ENCODE data around the gene XRN1. TPM values are rescaled to one million over a fixed set of nuclear protein-coding genes. Genes with fewer than 3 reads are reported as not detected.
A peak's percentile ranks its signal among the peaks of the same experiment; 100 is the strongest.
"Not testable (repeated sequence)": the region's sequence is repeated elsewhere in the genome, so short reads cannot be mapped to it uniquely, and the experiment has no call there.

XRN1 gene
- polyA plus RNA-seq, 6 donors from 2014 or later = 42.0 to 72.6 (median 65.9) TPM

DNA sequence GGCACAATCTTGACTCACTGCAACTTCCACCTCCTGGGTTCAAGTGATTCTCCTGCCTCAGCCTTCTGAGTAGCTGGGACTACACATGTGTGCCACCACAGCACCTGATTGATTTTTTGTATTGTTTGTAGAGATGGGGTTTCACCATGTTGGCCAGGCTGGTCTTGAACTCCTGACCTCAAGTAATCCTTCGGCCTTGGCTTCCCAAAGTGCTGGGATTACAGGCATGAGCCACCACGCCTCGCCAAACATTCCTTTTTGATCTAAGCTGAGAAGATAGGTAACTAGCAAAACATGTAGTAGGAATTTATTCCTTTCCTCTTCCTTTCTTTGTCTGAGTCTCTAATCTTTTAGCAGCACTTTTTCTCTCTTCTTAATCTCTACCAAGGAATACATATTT, 95.1 kb downstream of the XRN1 start:
- DNase-seq; H3K27ac Mint-ChIP-seq; H3K4me3 Mint-ChIP-seq; H3K27me3 Mint-ChIP-seq; H3K9me3 Mint-ChIP-seq; ATAC-seq (ENCODE audit: low read depth in 2 of 2); H3K4me1 Mint-ChIP-seq: not testable (repeated sequence)
- peaks cover 33 to 44% of the 10 kb centered on the region in 2 donors for H3K36me3 Mint-ChIP-seq

- no peak for ATAC-seq (ENCODE audit: low read depth in 2 of 2)
- H3K27ac Mint-ChIP-seq = peak overlapping the region in 2 of 6 donors; percentile 12 to 67
These were observed 99.4 kb downstream of the XRN1 start for GRCh38 chr3:142348460-142348859.

DNA sequence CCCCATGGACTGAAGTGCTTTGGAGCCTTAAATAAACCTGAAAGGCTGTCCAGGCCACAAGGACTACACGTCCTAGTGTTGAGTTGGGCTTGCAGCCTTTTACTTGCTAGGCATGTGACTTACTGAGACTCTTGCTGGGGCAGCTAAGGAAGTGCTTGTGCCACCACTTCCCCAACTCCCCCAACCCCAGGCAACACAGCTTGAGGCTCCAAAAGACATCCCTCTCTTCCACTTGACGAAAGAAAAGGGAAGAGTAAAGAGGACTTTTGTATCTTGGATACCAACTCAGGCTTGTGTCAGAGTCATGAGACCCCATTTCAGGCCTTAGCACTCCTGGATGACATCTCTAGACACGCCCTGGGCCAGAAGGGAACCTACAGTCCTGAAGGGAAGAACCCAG, 109.8 kb downstream of the XRN1 start:
- H3K4me3 Mint-ChIP-seq = no peak overlapping the region
- DNase-seq (no peak), ATAC-seq (ENCODE audit: low read depth in 2 of 2) (no peak)
- H3K27me3 Mint-ChIP-seq = no peaks in the 10 kb centered on the region
- H3K36me3 Mint-ChIP-seq = peaks cover 39 to 60% of the 10 kb centered on the region in 2 donors
- H3K4me1 Mint-ChIP-seq = no peaks in the 10 kb centered on the region
- H3K27ac Mint-ChIP-seq = no peak overlapping the region
- peaks cover 6 to 30% (median 16%) of the 10 kb centered on the region in 7 donors for H3K9me3 Mint-ChIP-seq

More at GRCh38 chr3:142348460-142348859, 99.4 kb downstream of the XRN1 start:
- no peaks in the 10 kb centered on the region for H3K4me1 Mint-ChIP-seq
- no peak overlapping the region for H3K4me3 Mint-ChIP-seq
- H3K36me3 Mint-ChIP-seq = peaks cover 16 to 33% of the 10 kb centered on the region in 2 donors
- DNase-seq = no peak
- H3K27me3 Mint-ChIP-seq = no peaks in the 10 kb centered on the region
- H3K9me3 Mint-ChIP-seq = peaks cover 0 to 4% (median 0%) of the 10 kb centered on the region in 7 donors

GRCh38 chr3:142332390-142332789, 115.4 kb downstream of the XRN1 start:
- no peak for ATAC-seq (ENCODE audit: low read depth in 2 of 2)
- Mint-ChIP-seq H3K27me3 (no peaks in the 10 kb centered on the region), H3K36me3 (peaks cover 16 to 18% of the 10 kb centered on the region in 2 donors), H3K9me3 (no peaks in the 10 kb centered on the region), H3K27ac (no peak overlapping the region), H3K4me1 (no peaks in the 10 kb centered on the region), H3K4me3 (no peak overlapping the region)
- DNase-seq = no peak

DNA sequence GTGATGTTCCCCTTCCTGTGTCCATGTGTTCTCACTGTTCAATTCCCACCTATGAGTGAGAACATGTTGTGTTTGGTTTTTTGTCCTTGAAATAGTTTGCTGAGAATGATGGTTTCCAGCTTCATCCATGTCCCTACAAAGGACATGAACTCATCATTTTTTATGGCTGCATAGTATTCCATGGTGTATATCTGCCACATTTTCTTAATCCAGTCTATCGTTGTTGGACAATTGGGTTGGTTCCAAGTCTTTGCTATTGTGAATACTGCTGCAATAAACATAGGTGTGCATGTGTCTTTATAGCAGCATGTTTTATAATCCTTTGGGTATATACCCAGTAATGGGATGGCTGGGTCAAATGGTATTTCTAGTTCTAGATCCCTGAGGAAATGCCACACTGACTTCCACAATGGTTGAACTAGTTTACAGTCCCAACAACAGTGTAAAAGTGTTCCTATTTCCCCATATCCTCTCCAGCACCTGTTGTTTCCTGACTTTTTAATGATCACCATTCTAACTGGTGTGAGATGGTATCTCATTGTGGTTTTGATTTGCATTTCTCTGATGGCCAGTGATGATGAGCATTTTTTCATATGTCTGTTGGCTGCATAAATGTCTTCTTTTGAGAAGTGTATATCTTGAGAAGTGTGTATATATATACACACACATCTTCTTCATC, 123.4 kb downstream of the XRN1 start:
- Mint-ChIP-seq H3K9me3 (peaks cover 0 to 13% (median 4%) of the 10 kb centered on the region in 7 donors), H3K36me3 (peaks cover 26 to 32% of the 10 kb centered on the region in 2 donors)
- DNase-seq; H3K4me1 Mint-ChIP-seq; ATAC-seq (ENCODE audit: low read depth in 2 of 2); H3K4me3 Mint-ChIP-seq; H3K27ac Mint-ChIP-seq; H3K27me3 Mint-ChIP-seq: not testable (repeated sequence)

GRCh38 chr3:142319912-142320311, 127.9 kb downstream of the XRN1 start:
- DNase-seq (no peak), ATAC-seq (ENCODE audit: low read depth in 2 of 2) (no peak)
- Mint-ChIP-seq H3K27ac (peak overlapping the region in 1 of 6 donors; percentile 24), H3K4me1 (no peaks in the 10 kb centered on the region), H3K4me3 (no peak overlapping the region), H3K36me3 (peaks cover 13% of the 10 kb centered on the region in 2 donors), H3K27me3 (no peaks in the 10 kb centered on the region), H3K9me3 (peaks cover 0 to 6% (median 0%) of the 10 kb centered on the region in 7 donors)

GRCh38 chr3:142319094-142319493, 128.7 kb downstream of the XRN1 start:
- Mint-ChIP-seq H3K27me3 (no peaks in the 10 kb centered on the region), H3K4me1 (no peaks in the 10 kb centered on the region), H3K27ac (no peak overlapping the region), H3K9me3 (no peaks in the 10 kb centered on the region), H3K4me3 (no peak overlapping the region), H3K36me3 (peaks cover 9 to 10% of the 10 kb centered on the region in 2 donors)
- ATAC-seq (ENCODE audit: low read depth in 2 of 2) (no peak), DNase-seq (no peak)

- H3K9me3 Mint-ChIP-seq = no peaks in the 10 kb centered on the region
- H3K4me1 Mint-ChIP-seq = no peaks in the 10 kb centered on the region
- ATAC-seq (ENCODE audit: low read depth in 2 of 2) (no peak), DNase-seq (no peak)
- H3K27me3 Mint-ChIP-seq = no peaks in the 10 kb centered on the region
- no peak overlapping the region for H3K4me3 Mint-ChIP-seq
- no peak overlapping the region for H3K27ac Mint-ChIP-seq
- peaks cover 10 to 15% of the 10 kb centered on the region in 2 donors for H3K36me3 Mint-ChIP-seq
These were observed 129.5 kb downstream of the XRN1 start for GRCh38 chr3:142318331-142318730.

- Mint-ChIP-seq H3K36me3 (peaks cover 10 to 24% of the 10 kb centered on the region in 2 donors), H3K27ac (peak overlapping the region in 1 of 6 donors; percentile 12)
- not testable (repeated sequence) for H3K27me3 Mint-ChIP-seq; H3K4me3 Mint-ChIP-seq; H3K4me1 Mint-ChIP-seq; ATAC-seq (ENCODE audit: low read depth in 2 of 2); H3K9me3 Mint-ChIP-seq; DNase-seq
These were observed 131.9 kb downstream of the XRN1 start for GRCh38 chr3:142315978-142316388.

- peaks cover 10 to 24% of the 10 kb centered on the region in 2 donors for H3K36me3 Mint-ChIP-seq
- DNase-seq (no peak), ATAC-seq (ENCODE audit: low read depth in 2 of 2) (no peak)
- H3K9me3 Mint-ChIP-seq = no peaks in the 10 kb centered on the region
- no peak overlapping the region for H3K27ac Mint-ChIP-seq
- H3K4me3 Mint-ChIP-seq = no peak overlapping the region
- no peaks in the 10 kb centered on the region for H3K27me3 Mint-ChIP-seq
- no peaks in the 10 kb centered on the region for H3K4me1 Mint-ChIP-seq
These were observed 132.8 kb downstream of the XRN1 start for GRCh38 chr3:142315083-142315482.

DNA sequence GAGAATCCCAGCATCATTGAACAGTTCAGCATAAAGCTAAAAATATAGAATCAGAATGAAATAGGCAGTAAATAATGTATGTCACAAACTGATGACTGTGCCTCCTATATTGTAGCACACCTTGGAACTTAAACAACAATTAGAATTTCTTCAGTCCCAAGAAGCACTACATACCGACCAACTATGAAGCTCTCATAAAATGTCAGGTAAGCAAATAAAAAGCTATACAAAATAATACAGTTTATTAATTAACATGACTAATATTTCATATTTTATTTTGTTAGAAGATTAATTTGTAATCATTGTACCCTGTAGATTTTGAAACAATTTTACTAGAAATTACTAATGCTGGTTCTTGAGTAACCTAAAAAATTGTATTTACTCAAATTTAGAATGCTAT, 137.4 kb downstream of the XRN1 start:
- ATAC-seq (ENCODE audit: low read depth in 2 of 2) (no peak), DNase-seq (no peak)
- Mint-ChIP-seq H3K27ac (no peak overlapping the region), H3K27me3 (no peaks in the 10 kb centered on the region), H3K36me3 (peaks cover 9 to 31% of the 10 kb centered on the region in 2 donors), H3K4me1 (no peaks in the 10 kb centered on the region), H3K9me3 (peaks cover 0 to 6% (median 2%) of the 10 kb centered on the region in 7 donors), H3K4me3 (no peak overlapping the region)

DNA sequence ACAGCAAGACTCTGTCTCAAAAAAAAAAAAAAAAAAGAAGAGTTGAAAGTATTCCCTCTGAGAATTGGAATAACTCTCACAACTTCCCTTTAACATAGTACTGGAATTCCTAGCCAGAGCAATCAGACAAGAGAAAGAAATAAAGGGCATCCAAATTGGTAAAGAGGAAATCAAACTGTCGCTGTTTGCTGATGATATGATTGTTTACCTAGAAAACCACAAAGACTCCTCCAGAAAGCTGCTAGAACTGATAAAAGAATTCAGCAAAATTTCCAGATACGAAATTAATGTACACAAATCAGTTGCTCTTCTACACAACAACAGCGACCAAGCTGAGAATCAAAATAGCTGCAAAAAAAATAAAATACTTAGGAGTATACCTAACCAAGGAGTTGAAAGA, 145.0 kb downstream of the XRN1 start:
- Mint-ChIP-seq H3K27ac (peak overlapping the region in 2 of 6 donors; percentile 16 to 78), H3K36me3 (peaks cover 39 to 48% of the 10 kb centered on the region in 2 donors), H3K9me3 (peaks cover 5 to 43% (median 38%) of the 10 kb centered on the region in 7 donors)
- not testable (repeated sequence) for H3K4me3 Mint-ChIP-seq; H3K27me3 Mint-ChIP-seq; DNase-seq; ATAC-seq (ENCODE audit: low read depth in 2 of 2); H3K4me1 Mint-ChIP-seq

DNA sequence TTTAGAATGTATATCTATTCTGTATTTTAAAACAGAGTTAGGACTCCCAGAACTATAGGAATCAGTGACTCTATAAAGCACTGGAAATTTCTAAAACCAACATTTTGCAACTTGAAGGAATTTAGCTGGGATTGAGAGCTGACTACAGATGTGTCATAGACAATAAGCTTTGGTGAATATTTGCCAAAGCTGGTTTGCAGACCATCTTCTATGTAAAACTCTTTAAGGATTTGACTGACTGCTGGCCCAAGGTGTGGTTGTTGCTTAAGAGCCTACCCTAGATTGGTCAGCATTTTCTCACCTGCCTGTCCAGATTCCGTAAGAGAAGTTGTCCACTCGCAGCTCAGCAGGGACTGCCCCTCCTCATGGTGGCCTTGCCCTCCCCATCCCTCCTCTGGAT, 149.2 kb downstream of the XRN1 start:
- no peaks in the 10 kb centered on the region for H3K4me1 Mint-ChIP-seq
- ATAC-seq (ENCODE audit: low read depth in 2 of 2) (no peak), DNase-seq (no peak)
- H3K9me3 Mint-ChIP-seq = peaks cover 5 to 25% (median 22%) of the 10 kb centered on the region in 7 donors
- H3K27ac Mint-ChIP-seq = peak overlapping the region in 1 of 6 donors; percentile 35
- no peak overlapping the region for H3K4me3 Mint-ChIP-seq
- H3K36me3 Mint-ChIP-seq = peaks cover 13 to 21% of the 10 kb centered on the region in 2 donors
- no peaks in the 10 kb centered on the region for H3K27me3 Mint-ChIP-seq

- DNase-seq (no peak), ATAC-seq (ENCODE audit: low read depth in 2 of 2) (no peak)
- Mint-ChIP-seq H3K27ac (peak overlapping the region in 1 of 6 donors; percentile 69), H3K36me3 (peaks cover 0 to 4% of the 10 kb centered on the region in 2 donors), H3K9me3 (peaks cover 0 to 8% (median 3%) of the 10 kb centered on the region in 7 donors), H3K27me3 (no peaks in the 10 kb centered on the region), H3K4me1 (no peaks in the 10 kb centered on the region), H3K4me3 (no peak overlapping the region)
These were observed 151.3 kb downstream of the XRN1 start for GRCh38 chr3:142296507-142296906.

Measured in naive B cell (primary cell).